H1 (cell line): ENCODE measurements around the gene ST6GALNAC3.

Source experiments
- EP300 ChIP-seq, 2 experiments: IDR thresholded peaks; 1 replicate in 1 of 2; 2 replicates in 1 of 2; pipeline ENCODE4 v1.6.1; 2011 to 2012; ENCODE audit warnings: low read depth in 2 of 2, low read length in 2 of 2, mild to moderate bottlenecking in 2 of 2, borderline replicate concordance in 1 of 2, inconsistent platforms in 1 of 2, moderate library complexity in 1 of 2
- POLR2A ChIP-seq, 2 experiments: IDR thresholded peaks; 1 replicate in 1 of 2; 2 replicates in 1 of 2; pipeline ENCODE4 v1.6.1; 2011; ENCODE audit warnings: low read depth in 2 of 2, low read length in 2 of 2, mild to moderate bottlenecking in 2 of 2; ENCODE audit errors: control extremely low read depth in 1 of 2
- RAD21 ChIP-seq, 2 experiments: IDR thresholded peaks in 1 of 2; conservative IDR thresholded peaks in 1 of 2; 2 replicates each; pipeline ENCODE4 v1.6.1; 2011; ENCODE audit warnings: low read depth in 2 of 2, low read length in 2 of 2, improper control_type of control experiment in 1 of 2, inconsistent platforms in 1 of 2, mild to moderate bottlenecking in 1 of 2, moderate library complexity in 1 of 2
- TF ChIP-seq, protein P1 (sequence below), 3 experiments: IDR thresholded peaks; 1 replicate in 2 of 3; 2 replicates in 1 of 3; pipeline versions ENCODE4 v1.5.1 to v1.6.1; 2011; ENCODE audit warnings: low read length in 3 of 3, mild to moderate bottlenecking in 3 of 3, inconsistent platforms in 2 of 3, low read depth in 1 of 3, moderate library complexity in 1 of 3; ENCODE audit not compliant: insufficient read depth in 1 of 3; ENCODE audit errors: control extremely low read depth in 1 of 3
- TF ChIP-seq, protein P2 (sequence below): IDR thresholded peaks from 2 replicates; pipeline ENCODE4 v1.6.1; 2011; ENCODE audit warnings: low read length, improper control_type of control experiment

DNA sequence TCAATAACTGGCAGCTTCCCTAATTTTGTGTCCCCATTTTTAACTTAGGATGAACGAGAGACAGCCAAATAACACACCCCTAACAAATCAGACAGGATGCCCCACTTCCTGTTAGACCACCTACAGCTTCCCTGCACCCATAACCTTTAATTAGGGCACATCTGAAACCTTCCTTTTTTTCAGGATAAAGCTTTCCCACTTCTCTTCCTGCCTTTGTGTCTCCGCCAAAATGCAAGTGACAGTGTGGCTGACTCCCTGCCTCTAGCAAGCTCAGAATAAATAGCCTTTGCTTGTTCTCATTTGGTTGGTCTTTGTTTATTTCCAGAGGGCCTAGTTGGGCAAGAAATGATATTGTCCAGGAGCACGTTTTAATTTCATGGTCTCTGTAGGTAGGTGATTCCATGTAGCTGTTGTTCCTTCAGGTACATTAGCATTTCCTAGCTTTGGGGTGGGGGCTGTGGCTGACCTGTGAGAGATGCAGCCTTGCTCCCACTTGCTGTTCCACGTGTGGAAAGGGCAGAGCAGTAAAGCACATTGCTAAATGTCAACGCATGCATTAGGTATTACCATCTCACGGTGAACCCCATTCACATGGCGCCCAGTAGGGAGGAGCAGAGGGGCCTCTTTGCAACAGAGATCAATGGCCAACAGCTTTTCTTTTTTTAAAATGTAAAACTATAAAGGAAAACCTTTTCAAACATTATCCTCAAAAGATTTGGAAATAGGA, 154.9 kb downstream of the ST6GALNAC3 start:
- TF ChIP-seq POLR2A (IDR thresholded peaks at IDR 0.05; ENCODE audit: control extremely low read depth in 1 of 2, low read depth in 2 of 2, low read length in 2 of 2) (no peak), RAD21 (IDR thresholded peaks at IDR 0.05 in 1 of 2, conservative IDR thresholded peaks at IDR 0.05 in 1 of 2; ENCODE audit: low read depth in 2 of 2, low read length in 2 of 2) (no peak), EP300 (IDR thresholded peaks at IDR 0.05; ENCODE audit: borderline replicate concordance in 1 of 2, low read depth in 2 of 2, low read length in 2 of 2) (no peak)
- TF ChIP-seq, protein P1, sequence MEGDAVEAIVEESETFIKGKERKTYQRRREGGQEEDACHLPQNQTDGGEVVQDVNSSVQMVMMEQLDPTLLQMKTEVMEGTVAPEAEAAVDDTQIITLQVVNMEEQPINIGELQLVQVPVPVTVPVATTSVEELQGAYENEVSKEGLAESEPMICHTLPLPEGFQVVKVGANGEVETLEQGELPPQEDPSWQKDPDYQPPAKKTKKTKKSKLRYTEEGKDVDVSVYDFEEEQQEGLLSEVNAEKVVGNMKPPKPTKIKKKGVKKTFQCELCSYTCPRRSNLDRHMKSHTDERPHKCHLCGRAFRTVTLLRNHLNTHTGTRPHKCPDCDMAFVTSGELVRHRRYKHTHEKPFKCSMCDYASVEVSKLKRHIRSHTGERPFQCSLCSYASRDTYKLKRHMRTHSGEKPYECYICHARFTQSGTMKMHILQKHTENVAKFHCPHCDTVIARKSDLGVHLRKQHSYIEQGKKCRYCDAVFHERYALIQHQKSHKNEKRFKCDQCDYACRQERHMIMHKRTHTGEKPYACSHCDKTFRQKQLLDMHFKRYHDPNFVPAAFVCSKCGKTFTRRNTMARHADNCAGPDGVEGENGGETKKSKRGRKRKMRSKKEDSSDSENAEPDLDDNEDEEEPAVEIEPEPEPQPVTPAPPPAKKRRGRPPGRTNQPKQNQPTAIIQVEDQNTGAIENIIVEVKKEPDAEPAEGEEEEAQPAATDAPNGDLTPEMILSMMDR (IDR thresholded peaks at IDR 0.05; ENCODE audit: control extremely low read depth in 1 of 3, insufficient read depth in 1 of 3, low read depth in 1 of 3, low read length in 3 of 3), result no peak
- TF ChIP-seq, protein P2, sequence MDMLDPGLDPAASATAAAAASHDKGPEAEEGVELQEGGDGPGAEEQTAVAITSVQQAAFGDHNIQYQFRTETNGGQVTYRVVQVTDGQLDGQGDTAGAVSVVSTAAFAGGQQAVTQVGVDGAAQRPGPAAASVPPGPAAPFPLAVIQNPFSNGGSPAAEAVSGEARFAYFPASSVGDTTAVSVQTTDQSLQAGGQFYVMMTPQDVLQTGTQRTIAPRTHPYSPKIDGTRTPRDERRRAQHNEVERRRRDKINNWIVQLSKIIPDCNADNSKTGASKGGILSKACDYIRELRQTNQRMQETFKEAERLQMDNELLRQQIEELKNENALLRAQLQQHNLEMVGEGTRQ, result no peak
